NCI-H146 (cell line): ENCODE measurements around the gene ATP6V1E1.

Experiments used
- DNase-seq: peaks from one replicate; lab custom pipeline; 2025; lab: John Stamatoyannopoulos, UW

Gene ATP6V1E1

GRCh38 chr22:17542452-17542851 lies 86.1 kb downstream of the ATP6V1E1 start:
- no peak for DNase-seq
